GM12801 (cell line): ENCODE results near the gene HS3ST2.

Experiments used
- CTCF ChIP-seq: IDR thresholded peaks from one replicate; pipeline ENCODE4 v1.5.1; 2011; ENCODE audit warnings: control low read depth; ENCODE audit not compliant: insufficient read length; ENCODE audit errors: extremely low read depth

Gene HS3ST2

GRCh38 chr16:22934786-22935185 lies 120.8 kb downstream of the HS3ST2 start:
- TF ChIP-seq CTCF, result no peak

GRCh38 chr16:22937169-22937568 lies 123.2 kb downstream of the HS3ST2 start:
- TF ChIP-seq CTCF, result no peak

- no peak for TF ChIP-seq CTCF
These were observed 124.7 kb downstream of the HS3ST2 start for GRCh38 chr16:22938647-22939046.

- no peak for TF ChIP-seq CTCF
These were observed 128.1 kb downstream of the HS3ST2 start for GRCh38 chr16:22941970-22942501.

GRCh38 chr16:22942811-22943210 lies 128.8 kb downstream of the HS3ST2 start:
- TF ChIP-seq CTCF, result no peak

- TF ChIP-seq CTCF, result no peak
These were observed 131.4 kb downstream of the HS3ST2 start for GRCh38 chr16:22945361-22945760.

GRCh38 chr16:22946433-22946832 lies 132.5 kb downstream of the HS3ST2 start:
- no peak for TF ChIP-seq CTCF
